ENCODE results near the gene SYNGR2.

The SYNGR2 gene

DNA sequence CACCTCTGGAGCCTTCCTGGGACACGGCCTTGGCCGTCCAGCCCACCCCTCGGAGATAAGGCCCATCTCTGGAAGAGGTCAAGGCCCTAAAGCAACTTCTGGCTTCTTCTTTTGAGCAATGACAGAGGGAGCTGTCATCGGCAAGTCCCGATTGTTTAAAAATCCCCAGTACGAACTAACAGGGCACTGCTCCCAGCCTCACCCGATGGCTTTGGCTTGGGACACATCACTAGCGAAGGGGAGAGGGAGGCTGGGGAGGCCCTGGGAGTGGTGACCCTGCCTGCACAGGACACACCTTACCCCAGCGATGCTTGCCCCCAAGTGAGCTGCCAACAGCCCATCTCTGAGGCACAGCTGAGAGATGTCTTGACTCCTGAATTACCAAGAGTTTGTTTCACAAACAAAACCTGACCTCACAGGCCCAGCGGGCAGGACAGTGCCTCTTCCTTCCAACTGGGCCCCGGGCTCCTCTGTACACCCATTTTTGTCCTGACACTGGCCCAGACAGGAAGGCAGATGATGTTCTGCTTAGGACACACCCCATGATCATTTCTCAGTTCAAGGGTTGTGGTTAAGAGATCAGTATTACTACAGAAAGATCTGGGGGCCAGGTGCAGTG, 4.8 kb downstream of the SYNGR2 start:
- DNase-seq: no peak

DNA sequence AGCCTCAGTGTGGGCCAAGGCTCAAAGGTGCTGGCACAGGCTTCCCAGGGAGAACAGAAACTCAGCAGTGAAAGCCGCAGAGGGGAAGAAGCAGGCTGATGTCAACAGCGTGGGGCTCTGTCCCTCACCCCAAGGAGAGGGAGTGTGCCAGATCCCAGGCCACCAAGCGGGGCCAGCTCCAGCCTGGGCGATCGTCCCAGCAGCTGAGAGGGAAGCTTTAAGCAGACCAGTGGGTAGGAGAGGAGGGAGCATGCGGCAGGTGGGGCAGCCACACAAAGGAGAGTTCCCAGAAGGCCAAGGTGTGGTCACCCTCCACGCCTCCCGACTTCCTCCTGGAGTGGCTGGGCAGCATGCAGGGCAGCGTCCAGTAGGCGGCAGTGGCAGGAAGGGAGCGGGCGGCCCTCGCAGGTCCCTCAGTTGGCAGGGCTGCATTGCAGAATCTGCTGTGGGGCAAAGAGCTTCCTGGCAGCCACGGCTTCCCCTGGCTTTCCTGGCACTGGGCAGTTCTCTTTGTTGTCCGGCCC, 6.0 kb downstream of the SYNGR2 start:
- peak in 1 of 2 donors; percentile 41 for DNase-seq

DNA sequence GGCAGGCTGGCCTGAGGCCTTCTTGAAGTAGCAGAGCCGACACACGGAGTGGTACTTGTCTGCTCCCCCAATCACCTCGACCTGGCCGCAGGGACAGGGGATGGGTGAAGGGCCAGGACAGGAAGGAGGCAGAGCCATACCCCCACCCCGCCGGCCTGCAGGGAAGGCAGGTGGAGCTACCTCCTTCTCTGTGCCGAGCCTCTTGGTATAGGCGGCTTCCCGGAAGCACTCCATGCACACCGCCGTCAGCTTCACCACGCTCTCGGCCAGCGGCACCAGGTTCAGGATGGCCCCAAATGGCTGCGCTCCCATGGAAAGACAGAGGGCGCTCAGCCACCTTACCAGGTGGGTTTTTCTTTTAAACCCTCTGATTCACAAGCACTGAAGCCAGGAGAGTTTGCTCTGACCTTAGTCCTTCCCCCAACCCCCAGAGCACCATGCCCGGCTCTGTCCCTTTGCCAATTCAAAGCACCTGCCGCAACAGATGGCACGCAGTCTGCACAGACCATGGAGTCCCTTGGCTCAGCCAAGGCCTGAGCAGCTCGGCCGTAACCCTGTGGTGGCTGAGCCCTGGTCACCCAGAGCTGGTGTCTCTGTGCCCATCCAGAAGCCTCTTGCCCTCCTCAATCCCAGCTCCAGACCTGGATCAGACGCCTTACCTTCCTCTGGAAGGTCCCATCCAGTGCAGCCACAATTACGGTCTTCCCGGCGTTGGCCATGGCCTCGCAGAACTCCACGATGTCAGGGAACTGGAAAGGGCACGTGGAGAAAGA, 6.7 kb downstream of the SYNGR2 start:
- no peak for DNase-seq

DNA sequence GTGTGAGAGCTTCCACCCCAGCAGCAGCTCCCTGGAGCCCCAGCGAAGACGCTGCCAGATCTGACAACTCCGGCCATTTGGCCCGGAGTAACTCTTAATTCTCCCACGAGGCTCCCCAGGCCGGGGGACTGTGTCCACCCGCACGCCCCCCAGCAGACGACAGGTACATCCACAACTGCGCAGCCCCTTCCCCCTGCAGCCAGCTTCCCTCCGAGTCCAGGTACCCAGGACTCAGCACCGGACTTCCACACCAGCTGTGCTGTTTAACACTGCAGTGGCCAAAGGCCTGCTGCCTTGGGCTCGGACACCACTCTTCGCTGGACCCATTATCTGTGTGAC, 7.2 kb downstream of the SYNGR2 start:
- no peak for DNase-seq

DNA sequence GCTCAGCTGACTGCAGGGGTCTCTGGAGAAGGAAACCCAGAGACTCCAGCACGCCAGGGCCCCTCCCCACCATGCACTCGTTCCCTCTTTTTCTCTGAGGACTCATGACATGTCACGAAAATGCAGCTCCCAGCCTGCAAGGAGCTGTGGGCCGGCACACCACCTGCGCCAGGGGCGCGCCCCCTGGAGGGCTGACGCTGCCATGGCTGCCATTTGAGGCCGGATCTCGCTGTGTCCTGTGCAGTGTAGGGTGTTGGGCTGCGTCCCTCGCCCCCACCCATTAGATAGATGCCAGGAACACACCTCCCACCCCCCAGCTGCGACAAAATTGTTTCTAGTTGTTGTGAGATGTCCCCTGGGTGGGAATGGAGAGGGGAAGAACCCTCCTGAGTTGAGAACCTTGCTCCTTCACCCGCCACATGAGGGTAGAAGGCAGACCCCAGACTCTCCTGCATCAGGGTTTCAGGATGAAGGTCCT, 8.2 kb downstream of the SYNGR2 start:
- peak; percentile 33 to 53 for DNase-seq

DNA sequence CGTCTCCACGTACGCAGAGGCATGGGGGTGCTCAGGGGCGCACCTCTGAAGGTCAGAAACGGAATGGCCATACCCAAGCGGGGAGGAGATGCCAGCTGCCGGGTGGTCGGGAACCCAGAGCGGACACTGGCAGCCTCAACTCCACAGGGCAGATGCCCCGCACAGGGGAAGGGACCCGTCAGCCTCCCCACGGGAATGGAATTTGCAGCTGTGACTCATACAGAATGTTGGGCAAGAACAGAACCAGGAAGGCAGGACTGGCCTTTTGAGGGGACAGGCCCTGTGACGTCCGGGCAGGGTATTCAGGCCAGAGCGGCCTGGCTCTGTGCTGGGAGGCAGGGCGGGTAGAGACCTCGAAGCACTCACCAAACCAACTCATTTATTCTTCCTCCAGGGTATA, 11.0 kb downstream of the SYNGR2 start:
- no peak for DNase-seq

DNA sequence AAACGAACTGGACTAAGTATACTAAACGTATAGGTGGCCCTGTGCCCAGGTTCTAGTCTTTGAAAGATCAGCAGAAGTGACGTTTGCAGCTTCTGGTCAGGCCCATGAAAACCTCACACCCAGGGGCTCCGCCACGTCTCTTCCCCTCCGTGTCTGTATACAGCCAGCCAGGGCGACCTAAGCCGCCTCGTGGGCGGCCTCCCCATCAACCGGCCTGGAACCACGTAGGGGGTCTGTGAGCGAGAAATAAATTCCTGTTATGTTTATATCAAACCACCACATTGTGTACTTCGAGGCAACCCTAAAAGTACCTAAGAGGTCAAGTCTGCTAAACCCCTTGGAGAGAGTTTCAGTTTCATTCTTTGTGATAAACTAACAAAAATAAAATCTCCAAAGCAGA, 11.7 kb downstream of the SYNGR2 start:
- DNase-seq: no peak

DNA sequence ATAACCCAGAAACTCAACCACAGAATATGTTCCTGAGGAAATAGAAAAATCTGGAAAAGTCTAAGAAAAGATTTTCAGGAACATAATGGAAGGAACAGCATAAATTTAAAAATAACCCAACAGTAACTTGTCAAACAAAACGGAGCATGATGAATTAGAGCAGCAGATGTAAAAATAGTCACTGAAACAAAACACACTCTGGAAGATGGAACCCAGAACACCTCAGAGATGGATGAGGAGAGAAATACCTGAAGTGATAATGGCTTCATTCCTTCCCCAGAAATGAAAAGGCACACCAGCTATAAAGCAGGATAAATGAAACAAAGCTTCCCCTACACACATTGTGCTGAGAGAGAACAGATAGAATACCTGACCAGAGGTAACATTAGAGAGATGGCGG, 12.1 kb downstream of the SYNGR2 start:
- no peak for DNase-seq

DNA sequence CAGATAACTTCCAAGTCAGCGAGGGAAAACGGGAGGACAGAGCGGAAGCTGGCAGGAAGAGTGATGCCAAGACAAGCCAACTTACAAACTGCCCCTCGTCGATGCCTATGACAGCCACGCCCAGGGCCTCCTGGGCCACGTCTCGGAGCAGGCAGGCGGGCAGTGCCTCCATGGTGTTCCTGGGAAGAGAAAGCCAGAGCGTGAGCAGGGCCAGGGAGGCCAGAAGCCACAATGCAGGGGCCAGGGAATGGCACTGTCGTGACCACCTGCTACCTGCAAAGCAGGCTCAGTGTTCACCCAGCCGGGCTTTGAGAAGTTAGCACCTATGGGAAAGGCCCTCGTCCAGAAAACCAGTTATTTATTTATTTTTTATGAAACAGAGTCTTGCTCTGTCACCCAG, 14.1 kb downstream of the SYNGR2 start:
- DNase-seq: no peak

DNA sequence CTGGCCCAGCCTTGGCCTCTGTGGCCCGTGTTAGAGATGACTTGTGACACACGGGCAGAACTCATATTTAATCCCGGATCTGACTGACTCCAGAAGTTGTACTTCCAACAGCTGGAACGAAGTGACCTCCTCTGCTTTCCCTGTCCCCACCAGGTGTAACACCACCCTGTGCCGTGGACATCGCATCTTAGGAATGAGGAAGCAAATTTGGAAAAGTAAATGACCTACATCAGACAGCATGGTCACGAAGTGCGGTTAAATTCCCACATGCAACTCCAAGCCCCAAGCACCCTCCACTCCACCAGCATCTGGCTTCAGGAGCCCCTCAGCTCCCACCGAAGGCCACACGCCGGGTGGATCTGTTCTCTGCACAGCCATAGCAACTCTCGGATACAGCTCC, 15.5 kb downstream of the SYNGR2 start:
- no peak for DNase-seq

DNA sequence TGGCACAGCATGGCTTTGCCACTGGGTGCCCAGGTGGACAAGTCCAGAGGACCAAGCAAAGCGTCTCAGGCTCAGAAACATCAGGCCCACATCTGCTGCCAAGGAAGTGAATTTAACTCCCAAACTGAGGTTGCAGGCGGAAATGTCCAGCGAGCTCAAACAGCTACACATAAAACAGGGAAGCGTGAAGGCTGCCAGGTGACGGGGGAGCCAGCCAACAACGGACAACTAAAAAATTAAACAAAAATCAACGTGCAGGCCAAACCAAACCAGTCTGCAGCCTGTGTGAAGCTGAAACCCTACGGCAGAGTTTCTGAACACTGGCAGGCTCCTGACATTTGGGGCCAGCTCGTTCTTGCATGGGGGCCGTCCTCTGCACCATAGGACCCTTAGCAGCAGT, 16.0 kb downstream of the SYNGR2 start:
- DNase-seq: no peak

DNA sequence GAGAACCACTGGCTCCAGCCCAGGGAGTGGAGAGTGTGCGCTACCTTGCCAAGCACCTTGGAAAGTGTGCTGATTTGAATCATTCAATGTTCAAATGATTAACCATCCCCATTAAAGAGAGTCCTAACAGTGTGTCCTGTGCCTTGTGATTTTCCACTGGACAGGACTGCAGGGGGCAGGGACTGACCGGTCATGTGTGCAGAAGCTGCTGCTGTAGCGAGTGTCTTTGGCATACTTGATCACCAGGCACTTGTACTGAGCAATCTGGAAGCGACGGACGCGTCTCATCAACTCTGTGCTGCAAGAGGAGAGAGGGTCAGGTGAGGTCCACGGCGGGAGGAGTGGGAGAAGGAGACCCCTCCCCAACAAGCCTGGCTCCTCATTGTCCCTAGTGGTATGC, 16.5 kb downstream of the SYNGR2 start:
- DNase-seq: no peak

DNA sequence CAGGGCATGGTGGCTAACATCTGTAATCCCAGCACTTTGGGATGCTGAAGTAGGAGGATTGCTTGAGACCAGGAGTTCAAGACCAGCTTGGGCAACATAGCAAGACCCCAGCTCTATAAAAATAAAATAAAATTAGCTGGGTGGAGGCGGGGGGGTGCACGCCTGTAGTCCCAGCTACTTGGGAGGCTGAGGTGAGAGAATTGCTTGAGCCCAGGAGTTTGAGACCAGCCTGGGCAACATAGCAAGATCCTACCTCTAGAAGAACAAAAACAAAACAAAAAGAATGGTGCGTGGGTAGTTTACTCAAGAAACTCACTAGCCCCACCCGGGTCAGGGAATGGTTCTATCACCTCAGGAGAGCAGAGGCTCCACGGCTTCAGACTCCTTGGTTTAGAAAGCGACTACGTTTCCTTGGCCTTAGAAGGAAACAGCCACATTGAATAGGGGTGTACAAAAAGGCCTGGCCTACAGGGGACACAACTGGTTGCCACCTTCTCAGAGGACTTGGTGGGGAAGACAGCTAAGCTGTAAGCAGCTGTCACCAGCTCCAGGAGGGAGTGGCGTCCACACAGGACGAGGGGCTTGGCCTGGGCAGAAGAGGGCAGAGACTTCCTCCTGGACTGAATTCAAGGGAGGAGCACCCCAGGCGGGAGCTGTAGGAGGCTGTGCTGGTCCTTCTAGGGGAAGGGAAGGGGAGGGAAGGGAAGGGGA, 17.8 kb downstream of the SYNGR2 start:
- DNase-seq: peak in 1 of 2 donors; percentile 10

DNA sequence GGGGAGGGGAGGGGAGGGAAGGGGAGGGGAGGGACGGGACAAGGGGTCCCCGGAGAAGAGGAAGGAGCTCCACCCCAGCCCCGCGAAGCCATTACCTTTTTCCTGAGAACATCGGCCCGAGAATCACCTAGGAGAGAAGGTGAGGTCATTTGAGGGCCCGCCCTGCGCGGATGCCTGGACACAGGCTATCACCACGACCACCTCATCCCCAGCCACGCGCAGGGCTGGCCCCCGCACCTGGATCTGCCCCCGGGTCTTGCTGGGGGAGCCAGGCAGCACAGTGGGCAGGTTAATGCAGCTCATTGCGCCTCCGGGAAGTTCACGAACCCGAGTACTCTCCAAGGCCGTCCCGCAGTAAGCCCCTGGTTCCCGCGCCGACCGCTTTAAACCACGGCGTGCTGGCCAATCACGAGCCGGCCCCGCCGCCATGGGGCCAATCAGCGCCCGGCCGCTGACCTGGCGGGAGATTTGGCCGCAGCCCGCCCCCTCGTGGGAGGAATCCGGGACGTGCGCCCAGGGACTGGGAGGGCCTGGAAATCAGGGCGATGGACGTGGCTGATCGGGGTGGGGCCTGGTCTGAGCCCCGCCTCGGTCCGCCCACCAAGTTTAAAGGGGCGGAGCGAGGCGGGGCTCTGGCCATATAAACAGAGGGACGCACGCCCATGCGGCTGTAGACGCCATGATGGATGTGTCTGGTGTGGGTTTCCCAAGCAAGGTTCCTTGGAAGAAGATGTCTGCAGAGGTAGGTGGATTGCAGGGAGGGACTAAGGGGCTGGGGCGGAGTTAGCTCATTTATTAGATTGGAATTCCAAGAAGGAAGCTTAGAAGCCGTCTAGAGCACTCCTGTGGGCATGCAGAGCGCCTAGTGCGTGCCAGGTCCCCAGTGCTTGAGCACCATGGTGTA, 18.6 kb downstream of the SYNGR2 start, which contains the start of the genes AFMID and TK1:
Gene AFMID (plus strand): TSS at position 671 of the 904 bp plus-strand sequence. CDS start 9 bp downstream, at position 680.
Gene TK1 (minus strand): TSS at position 361 of the 904 bp plus-strand sequence. CDS start 58 bp downstream, at position 303.
- peak; percentile 86 to 90 for DNase-seq

DNA sequence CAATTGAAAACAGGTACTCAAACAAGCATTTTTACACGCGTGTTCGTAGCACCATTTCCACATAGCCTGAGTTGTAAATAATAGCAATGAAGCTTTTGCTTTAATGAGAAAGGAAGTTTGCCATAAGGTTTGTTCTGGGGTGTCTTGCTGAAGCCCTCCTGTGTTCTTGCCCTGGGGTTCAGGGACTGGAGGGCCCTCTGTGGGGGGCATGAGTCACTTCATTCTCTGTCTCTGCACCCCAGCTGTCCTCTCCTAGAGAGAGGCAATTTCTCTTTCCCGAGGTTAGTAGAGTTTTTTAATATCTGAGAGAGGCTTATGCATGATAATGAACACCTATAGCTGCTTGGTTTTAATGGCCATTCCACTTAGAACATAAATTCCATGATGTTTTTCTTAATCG, 28.3 kb downstream of the SYNGR2 start:
- DNase-seq: no peak

DNA sequence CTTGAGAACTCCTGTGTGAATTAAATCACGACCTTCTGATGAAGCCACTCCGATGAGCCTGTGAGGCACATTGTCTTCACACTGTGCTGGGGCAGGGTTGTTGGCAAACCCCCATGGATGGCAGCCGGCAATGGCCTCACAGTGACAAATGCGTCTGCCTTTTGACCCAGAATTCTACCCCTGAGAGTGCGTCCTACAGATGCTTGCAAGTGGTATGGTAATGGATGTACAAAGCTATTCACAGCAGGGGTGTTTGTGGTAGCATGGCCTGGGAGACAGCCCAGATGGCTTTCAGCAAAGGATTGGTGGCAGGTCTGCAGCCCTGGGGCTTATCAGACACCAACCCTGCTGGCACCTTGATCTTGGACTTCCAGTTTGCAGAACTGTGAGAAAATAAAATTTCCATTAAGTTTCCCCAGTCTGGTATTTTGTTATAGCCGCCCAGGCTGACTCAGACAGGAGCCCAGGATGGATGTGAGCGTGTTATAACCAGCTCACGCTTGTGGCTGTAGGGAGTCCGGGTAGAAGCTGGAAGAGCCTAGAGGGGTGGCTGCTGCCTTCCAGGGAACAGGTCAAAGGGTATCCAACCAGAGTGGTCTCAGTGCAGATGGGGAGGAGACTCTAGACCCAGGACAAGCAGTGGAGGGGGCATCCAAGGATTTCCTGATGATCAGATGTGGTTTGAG, 28.9 kb downstream of the SYNGR2 start:
- DNase-seq: no peak

DNA sequence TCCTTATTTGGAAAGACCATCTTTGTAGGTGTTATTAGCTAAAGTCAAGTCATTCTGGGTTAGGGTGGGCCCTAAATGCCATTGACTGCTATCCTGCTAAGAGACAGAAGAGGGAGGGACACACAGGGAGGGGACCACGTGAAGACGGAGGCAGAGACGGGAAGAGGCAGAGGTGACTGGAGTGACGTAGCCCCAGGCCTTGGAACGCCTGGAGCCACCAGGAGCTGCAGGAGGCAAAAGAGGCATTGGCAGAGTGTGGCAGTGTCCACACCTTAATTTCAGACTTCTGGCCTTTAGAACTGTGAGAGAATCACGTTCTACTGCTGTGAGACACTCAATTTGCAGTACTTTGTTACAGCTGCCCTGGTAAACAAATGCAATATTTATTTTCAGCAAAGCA, 32.1 kb downstream of the SYNGR2 start:
- no peak for DNase-seq

DNA sequence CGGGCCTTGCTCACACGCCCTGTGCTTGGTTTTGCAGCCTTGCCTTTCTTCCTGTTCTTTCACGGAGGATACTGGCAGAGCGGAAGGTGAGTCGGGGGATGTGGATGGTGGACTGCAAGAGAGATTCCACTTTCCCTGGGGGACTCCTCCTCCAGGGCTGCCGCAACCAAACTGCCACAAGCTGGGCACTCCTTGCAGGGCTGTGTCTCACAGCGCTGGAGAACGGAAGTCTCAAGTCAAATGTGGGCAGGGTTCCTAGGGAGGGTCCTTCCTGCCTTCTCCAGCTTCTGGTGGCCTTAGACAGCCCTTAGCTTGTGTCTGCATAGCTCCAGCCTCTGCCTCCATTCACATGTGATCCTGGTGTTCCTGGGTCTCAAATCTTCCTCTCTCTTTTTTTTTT, 34.3 kb downstream of the SYNGR2 start:
- no peak for DNase-seq

DNA sequence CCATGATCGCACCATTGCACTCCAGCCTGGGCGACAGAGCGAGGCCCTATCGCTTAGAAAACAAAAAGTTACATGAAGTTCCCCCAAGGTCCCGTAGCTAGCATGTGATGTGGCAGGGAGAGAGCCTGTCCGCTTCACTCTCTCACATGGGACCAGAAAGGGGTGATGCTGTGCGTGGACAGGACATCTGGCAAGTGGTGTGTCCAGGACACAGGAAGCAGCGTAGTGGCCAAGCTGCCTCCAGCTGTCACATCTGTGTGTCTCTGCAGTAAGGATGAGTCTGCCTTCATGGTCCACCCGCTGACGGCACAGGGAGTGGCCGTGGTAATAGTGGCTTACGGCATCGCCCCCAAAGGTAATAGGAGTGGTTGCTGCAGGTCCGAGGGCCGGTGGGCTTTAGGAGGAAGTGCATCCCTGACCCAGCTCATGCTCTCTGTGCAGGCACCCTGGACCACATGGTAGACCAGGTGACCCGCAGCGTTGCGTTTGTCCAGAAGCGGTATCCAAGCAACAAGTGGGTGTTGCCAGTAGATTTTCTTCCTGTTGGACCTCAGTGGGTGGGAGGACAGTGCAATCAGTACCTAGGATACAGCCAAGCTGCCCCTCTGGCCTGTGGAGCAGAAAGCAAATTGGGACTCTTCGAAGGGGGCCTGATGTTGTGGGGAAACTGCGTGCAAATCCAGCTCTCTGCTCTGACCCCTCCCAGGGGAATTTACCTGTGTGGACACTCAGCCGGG, 36.2 kb downstream of the SYNGR2 start:
- DNase-seq: no peak

DNA sequence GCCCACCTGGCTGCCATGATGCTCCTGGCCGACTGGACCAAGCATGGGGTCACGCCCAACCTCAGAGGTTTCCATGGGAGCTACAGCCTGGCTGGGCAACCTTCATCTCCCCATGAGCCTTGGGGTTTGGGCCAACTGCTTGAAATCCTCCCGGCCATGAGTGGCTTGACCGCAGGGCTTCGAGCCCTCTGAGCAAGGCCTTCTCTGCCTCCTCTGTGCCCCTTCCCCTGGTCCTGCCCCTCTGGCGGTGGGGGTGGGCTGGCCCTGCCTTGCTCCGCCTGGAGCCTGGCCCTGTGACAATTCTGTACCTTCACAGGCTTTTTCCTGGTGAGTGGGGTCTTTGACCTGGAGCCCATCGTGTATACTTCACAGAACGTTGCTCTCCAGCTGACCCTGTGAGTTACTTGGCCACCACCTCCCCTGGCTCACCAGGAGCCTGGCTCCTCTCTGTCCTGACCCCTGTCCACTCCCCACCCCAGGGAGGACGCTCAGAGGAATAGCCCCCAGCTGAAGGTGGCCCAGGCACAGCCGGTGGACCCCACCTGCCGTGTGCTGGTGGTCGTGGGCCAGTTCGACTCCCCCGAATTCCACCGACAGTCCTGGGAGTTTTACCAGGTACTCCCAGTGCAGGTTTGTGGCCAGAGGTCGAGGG, 36.9 kb downstream of the SYNGR2 start:
- no peak for DNase-seq

DNA sequence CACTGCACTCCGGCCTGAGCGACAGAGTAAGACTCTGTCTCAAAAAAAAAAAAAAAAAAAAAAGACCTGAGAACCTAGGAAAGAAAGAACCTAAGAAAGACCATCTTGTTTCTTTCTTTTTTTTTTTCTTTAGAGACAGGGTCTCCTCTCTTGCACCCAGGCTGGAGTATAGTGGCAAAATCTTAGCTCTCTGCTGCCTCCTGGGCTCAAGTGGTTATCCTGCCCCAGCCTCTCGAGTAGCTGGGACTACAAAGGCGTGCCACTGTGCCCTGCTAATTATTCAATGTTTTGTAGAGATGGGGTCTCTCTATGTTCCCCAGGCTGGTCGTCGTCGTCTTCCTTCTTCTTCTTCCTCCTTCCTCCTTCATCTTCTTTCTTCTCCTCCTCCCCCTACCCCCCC, 37.9 kb downstream of the SYNGR2 start:
- no peak for DNase-seq

Measured in bone marrow (tissue), 2 donors.